ENCODE measurements around the gene PCNX3. TPM values are rescaled to one million over a fixed set of nuclear protein-coding genes. Genes with fewer than 3 reads are reported as not detected.

PCNX3 gene
- total and polyA plus RNA-seq, 2 of the 13 experiments (the other 11 are each of a cell fraction or from before 2014, with no cell fraction given): 16.2 to 23.0 TPM

- TF ChIP-seq, protein P1, sequence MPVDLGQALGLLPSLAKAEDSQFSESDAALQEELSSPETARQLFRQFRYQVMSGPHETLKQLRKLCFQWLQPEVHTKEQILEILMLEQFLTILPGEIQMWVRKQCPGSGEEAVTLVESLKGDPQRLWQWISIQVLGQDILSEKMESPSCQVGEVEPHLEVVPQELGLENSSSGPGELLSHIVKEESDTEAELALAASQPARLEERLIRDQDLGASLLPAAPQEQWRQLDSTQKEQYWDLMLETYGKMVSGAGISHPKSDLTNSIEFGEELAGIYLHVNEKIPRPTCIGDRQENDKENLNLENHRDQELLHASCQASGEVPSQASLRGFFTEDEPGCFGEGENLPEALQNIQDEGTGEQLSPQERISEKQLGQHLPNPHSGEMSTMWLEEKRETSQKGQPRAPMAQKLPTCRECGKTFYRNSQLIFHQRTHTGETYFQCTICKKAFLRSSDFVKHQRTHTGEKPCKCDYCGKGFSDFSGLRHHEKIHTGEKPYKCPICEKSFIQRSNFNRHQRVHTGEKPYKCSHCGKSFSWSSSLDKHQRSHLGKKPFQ (CRISPR knock-in tag; IDR thresholded peaks at IDR 0.05; ENCODE audit: insufficient replicate concordance): peak; percentile 57
- TF ChIP-seq ZNF484 (CRISPR knock-in tag; IDR thresholded peaks at IDR 0.05; ENCODE audit: borderline replicate concordance, low read depth) (no peak), NR2F2 (IDR thresholded peaks at IDR 0.05; ENCODE audit: borderline replicate concordance, low read depth) (no peak; the same call in 1 of the 2 replicates), ATM (IDR thresholded peaks at IDR 0.05; ENCODE audit: borderline replicate concordance) (no peak), RBM22 (optimal IDR thresholded peaks at IDR 0.05; ENCODE audit: low read length) (no peak), SP4 (CRISPR knock-in tag; IDR thresholded peaks at IDR 0.05) (peak; percentile 82), MAFG (CRISPR knock-in tag; IDR thresholded peaks at IDR 0.05) (no peak), ELF1 (CRISPR knock-in tag; IDR thresholded peaks at IDR 0.05) (peak; percentile 3; the same call in 1 of the 2 replicates), SRY (CRISPR knock-in tag; IDR thresholded peaks at IDR 0.05) (peak; percentile 38; the same call in 1 of the 2 replicates), SAP130 (CRISPR knock-in tag; IDR thresholded peaks at IDR 0.05; ENCODE audit: low read depth) (peak; percentile 81), TSC22D2 (CRISPR knock-in tag; IDR thresholded peaks at IDR 0.05; ENCODE audit: borderline replicate concordance) (no peak; the same call in 1 of the 2 replicates), ZNF225 (CRISPR knock-in tag; IDR thresholded peaks at IDR 0.05) (peak; percentile 71; the same call in 1 of the 2 replicates), MYPOP (CRISPR knock-in tag; IDR thresholded peaks at IDR 0.05) (peak; percentile 70; the same call in 1 of the 2 replicates), MTA1 (CRISPR knock-in tag; IDR thresholded peaks at IDR 0.05; ENCODE audit: borderline replicate concordance) (peak; percentile 55; the same call in 1 of the 2 replicates), MEF2D (CRISPR knock-in tag; IDR thresholded peaks at IDR 0.05) (no peak), ZNF713 (CRISPR knock-in tag; IDR thresholded peaks at IDR 0.05) (0 out of 2 replicates have a peak, but pooled peaks have one; percentile 4), ZNF510 (CRISPR knock-in tag; IDR thresholded peaks at IDR 0.05; ENCODE audit: low read depth) (no peak; the same call in 1 of the 2 replicates), REL (CRISPR knock-in tag; conservative IDR thresholded peaks at IDR 0.05) (no peak)
- TF ChIP-seq, protein P2, sequence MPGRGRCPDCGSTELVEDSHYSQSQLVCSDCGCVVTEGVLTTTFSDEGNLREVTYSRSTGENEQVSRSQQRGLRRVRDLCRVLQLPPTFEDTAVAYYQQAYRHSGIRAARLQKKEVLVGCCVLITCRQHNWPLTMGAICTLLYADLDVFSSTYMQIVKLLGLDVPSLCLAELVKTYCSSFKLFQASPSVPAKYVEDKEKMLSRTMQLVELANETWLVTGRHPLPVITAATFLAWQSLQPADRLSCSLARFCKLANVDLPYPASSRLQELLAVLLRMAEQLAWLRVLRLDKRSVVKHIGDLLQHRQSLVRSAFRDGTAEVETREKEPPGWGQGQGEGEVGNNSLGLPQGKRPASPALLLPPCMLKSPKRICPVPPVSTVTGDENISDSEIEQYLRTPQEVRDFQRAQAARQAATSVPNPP (CRISPR knock-in tag; IDR thresholded peaks at IDR 0.05): no peak
- TF ChIP-seq, protein P3, sequence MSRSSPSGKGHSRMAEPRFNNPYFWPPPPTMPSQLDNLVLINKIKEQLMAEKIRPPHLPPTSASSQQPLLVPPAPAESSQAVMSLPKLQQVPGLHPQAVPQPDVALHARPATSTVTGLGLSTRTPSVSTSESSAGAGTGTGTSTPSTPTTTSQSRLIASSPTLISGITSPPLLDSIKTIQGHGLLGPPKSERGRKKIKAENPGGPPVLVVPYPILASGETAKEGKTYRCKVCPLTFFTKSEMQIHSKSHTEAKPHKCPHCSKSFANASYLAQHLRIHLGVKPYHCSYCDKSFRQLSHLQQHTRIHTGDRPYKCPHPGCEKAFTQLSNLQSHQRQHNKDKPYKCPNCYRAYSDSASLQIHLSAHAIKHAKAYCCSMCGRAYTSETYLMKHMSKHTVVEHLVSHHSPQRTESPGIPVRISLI (CRISPR knock-in tag; IDR thresholded peaks at IDR 0.05; ENCODE audit: borderline replicate concordance): no peak
These were observed 47.4 kb downstream of the PCNX3 start, which contains the start of gene RELA (continued) for GRCh38 chr11:65662799-65663638.
